D721Med (cell line): ENCODE measurements around the gene WHRN.

Source experiments
- DNase-seq: peaks from one replicate; pipeline ENCODE4 v3.0.0; 2011; ENCODE audit warnings: low spot score; ENCODE audit not compliant: insufficient read length
- FAIRE-seq: peaks from 2 replicates; lab custom pipeline; 2011; peaks lifted over from hg19 to GRCh38; lab: Jason Lieb, UNC
- CTCF ChIP-seq: IDR thresholded peaks from 2 replicates; pipeline ENCODE4 v1.5.1; 2012; ENCODE audit warnings: mild to moderate bottlenecking, control low read depth; ENCODE audit not compliant: insufficient read depth; ENCODE audit errors: missing control alignments

WHRN gene

DNA sequence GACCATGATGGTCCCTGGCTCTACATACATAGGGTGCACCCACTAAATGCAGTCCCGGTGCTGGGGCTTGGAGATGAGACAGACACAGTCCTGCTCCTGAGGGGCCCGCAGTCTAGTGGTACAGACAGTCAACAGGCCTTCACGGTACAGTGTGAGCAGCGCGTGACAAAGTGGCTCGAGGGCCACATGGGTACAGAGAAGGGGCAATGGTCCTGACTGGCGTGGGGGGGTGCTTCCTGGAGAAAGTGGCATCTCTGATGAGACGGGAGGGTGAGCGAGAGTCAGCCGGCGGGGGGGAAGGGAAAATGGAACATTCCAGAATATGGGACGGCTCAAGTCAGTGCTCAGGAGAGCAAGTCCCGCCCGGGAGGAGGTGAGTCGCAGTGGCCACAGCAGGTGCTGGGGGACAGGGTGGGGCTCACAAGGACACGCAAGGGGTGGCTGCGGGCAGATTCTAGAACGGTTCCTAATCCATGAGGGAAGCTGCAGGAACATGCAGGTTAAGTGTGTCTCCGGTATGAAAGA, 38.0 kb downstream of the WHRN start:
- FAIRE-seq (no peak), DNase-seq (no peak)
- no peak for TF ChIP-seq CTCF

- no peak for TF ChIP-seq CTCF
- DNase-seq, result no peak
- no peak for FAIRE-seq
Observed at GRCh38 chr9:114465906-114466900, 39.1 kb downstream of the WHRN start.

GRCh38 chr9:114465417-114465816, 39.9 kb downstream of the WHRN start:
- DNase-seq (no peak), FAIRE-seq (no peak)
- TF ChIP-seq CTCF, result no peak

DNA sequence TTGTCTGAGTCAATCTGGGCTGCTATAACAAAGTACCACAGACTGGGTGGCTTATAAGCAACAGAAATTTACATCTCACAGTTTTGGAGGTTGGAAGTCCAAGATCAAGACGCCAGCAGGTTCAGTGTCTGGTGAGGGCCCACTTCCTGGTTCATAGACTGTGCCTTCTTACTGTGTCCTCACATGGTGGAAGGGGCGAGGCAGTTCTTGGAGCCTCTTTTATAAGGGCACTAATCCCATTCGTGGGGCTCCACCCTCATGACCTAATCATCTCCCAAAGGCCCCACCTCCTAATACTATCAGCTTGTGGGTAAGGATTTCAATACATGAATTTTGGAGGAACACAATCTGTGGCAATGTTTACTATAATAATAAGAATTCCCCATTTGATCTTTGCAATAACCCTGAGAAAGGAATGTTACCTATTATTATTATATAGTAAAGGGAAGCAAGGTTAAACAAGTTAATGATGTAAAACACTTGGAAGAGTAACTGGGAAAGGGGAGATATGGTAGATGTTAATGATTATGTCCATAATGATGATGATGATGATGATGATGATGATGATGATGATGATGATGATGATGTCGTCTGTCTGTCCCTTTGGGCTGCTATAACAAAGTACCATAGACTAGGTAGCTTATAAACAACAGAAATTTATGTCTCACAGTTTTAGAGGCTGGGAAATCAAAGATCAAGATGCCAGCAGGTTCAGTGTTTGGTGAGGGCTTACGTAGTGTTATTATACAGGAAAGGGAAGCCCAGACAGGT, 40.8 kb downstream of the WHRN start:
- FAIRE-seq (no peak), DNase-seq (no peak)

GRCh38 chr9:114462791-114463190, 42.5 kb downstream of the WHRN start:
- no peak for FAIRE-seq
- no peak for DNase-seq
- TF ChIP-seq CTCF, result no peak

More for the DNA sequence above, 40.8 kb downstream of the WHRN start:
- no peak for TF ChIP-seq CTCF

- no peak for TF ChIP-seq CTCF
- DNase-seq (no peak), FAIRE-seq (no peak)
Observed at GRCh38 chr9:114461468-114461867, 43.8 kb downstream of the WHRN start.
